ENCODE data around the gene GNG13.

GNG13 gene

DNA sequence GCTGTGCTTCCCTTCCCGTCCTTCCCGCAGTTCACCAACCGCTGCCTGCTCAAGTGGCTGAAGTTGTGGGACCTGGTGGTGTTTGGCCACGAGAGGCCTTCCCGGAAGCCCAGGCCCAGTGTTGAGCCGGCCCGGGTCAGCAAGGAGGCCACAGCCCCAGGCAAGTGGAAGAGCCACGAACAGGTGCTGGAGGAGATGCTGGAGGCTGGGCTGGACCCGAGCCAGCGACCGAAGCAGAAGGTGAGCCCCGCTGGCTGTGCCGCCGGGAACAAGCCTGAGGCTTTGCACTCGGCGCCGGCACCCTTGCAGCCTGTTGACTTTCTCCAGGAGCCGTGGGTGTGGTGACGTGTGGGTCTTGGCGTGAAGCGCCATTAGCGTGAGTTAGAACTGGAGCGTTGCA is 9.4 kb downstream of the GNG13 start:
- TF ChIP-seq, protein P1, sequence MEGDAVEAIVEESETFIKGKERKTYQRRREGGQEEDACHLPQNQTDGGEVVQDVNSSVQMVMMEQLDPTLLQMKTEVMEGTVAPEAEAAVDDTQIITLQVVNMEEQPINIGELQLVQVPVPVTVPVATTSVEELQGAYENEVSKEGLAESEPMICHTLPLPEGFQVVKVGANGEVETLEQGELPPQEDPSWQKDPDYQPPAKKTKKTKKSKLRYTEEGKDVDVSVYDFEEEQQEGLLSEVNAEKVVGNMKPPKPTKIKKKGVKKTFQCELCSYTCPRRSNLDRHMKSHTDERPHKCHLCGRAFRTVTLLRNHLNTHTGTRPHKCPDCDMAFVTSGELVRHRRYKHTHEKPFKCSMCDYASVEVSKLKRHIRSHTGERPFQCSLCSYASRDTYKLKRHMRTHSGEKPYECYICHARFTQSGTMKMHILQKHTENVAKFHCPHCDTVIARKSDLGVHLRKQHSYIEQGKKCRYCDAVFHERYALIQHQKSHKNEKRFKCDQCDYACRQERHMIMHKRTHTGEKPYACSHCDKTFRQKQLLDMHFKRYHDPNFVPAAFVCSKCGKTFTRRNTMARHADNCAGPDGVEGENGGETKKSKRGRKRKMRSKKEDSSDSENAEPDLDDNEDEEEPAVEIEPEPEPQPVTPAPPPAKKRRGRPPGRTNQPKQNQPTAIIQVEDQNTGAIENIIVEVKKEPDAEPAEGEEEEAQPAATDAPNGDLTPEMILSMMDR (IDR thresholded peaks at IDR 0.05), result no peak

DNA sequence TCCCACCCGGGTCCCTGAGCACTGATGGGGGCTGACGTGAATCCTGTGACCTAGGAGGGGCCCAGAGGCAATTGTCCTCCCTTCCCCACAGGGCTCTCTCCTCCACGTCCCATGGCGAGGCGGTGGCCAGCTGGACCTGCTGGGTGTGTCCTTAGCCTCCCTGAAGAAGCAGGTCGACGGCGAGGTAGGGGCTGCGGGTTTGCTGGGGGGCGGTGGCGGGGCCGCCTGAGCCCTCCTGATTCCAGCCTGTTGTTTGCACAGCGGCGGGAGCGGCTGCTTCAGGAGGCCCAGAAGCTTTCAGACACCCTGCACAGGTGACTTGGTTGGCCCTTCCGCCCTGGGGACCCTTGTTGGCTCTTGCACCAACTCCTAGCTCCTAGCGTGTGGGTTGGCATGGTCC is 10.4 kb downstream of the GNG13 start:
- TF ChIP-seq, protein P1 (IDR thresholded peaks at IDR 0.05), result no peak

DNA sequence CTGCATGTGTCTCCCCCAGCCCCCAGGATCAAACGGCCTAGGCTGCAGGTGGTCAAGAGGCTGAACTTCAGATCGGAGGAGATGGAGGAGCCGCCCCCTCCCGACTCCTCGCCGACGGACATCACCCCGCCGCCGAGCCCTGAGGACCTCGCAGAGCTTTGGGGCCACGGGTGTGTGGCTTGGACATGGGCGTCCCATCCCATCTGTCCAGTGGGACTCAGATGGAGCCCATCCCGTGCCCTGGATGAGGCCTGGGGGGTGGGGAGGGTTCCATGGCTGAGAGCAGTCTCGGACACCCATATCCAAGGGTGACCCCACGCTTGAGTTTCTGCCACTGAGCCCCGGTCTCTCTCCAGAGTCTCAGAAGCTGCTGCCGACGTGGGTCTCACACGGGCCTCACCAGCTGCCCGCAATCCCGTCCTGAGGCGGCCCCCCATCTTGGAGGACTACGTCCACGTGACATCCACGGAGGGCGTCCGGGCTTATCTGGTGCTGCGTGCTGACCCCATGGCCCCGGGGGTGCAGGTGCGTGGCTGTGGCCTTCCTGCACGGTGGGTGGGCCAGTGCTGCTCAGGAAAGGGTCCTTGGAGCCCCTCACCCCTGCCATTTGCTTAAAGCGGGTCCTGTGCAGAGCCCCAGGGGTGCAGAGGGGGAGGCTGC is 11.2 kb downstream of the GNG13 start:
- TF ChIP-seq, protein P1 (IDR thresholded peaks at IDR 0.05), result no peak

DNA sequence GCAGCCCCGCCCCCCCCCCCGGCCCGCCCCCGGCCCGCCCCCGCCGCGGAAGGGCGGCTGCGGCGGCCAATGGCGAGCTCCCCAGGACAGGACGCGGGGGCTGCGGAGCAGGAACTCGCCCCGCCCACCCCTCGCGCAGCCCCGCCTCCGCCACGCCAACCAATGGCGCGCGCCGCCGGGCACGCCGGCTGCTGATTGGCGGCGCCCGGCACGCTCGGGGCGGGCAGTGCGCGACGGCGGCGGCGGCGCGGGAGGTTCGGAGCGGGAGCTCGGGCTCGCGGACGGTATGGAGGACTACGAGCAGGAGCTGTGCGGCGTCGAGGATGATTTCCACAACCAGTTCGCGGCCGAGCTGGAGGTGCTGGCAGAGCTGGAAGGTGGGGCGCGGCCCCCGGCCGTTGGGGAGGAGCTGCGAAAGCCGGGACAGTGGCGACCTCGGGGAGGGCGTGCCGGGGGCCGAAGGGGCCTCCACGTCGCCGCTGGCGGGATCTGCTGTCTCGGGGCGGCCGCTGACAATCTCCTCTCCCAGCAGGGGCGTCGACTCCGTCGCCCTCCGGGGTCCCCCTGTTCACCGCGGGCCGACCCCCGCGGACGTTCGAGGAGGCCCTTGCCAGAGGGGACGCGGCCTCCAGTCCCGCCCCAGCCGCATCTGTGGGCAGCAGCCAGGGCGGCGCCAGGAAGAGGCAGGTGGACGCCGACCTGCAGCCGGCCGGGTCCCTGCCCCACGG is 12.0 kb downstream of the GNG13 start, which contains the start of gene CHTF18:
Gene CHTF18, plus strand, starts transcription at position 222 of the 728 bp plus-strand sequence. Its CDS starts 65 bp downstream, at position 287.
- TF ChIP-seq, protein P1 (IDR thresholded peaks at IDR 0.05), result no peak

DNA sequence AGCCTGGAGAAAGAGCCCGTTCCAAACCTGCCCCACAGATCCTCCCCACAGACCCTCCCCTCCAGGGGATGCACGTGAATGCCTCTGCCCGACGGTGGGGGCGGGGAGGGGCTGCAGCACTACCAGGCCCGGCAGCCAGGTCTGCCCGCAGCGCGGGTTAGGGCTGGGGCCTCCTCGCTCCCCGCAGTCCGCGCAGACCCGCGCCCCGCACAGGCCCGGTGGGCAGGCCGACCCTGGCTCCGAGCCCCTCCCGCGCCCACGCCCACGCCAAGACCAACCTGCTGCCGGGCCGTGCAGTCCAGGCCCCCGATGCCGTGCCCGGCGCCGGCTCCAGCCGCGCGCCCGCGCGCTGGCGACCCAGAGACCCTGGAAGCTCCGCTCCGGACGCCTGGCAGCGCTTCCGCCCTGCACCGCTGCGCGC is 12.5 kb downstream of the GNG13 start, which contains the start of gene RPUSD1:
Gene RPUSD1, minus strand, starts transcription at position 404 of the 421 bp plus-strand sequence. CDS start 644 bp downstream, outside the sequence.
- TF ChIP-seq, protein P1 (IDR thresholded peaks at IDR 0.05), result no peak

DNA sequence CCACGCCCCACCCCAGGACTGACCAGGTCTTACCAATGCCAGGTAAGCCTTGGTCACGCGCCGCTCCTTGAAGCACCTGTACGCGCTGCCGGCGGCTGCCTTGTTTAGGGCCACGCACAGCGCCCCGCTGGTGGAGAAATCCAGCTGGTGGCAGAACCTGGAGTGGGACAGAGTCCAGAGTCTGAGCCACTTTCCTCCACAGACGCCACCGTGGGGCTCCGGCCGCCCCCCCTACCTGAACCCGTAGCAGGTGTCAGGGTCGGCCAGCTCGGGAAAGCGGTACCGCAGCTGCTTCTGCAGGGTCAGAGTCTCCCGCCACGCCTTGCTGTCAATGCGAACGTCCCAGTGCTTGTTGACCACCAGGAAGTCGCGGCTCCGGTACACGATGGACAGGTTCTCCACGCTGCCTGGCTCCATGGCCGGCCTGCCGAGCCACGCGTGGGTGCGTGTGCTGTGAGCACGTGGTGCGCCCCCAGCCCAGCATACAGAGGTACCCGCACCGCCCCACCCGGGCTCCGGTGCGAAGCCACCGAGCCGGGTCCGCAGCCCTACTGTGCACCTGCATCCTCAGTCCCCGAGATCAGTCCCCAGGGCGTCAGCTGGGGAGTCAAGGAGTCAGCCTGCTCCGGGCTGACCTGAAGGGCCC is 13.1 kb downstream of the GNG13 start:
- TF ChIP-seq, protein P1 (IDR thresholded peaks at IDR 0.05), result no peak
